GM06990 (cell line): Measurements from ENCODE around the gene CDH4.

Experiments
- DNase-seq: peaks from one replicate; pipeline ENCODE4 v3.0.0-alpha.2; 2011; ENCODE audit not compliant: insufficient read length; ENCODE audit errors: extremely low read depth
- H3K27me3 ChIP-seq: replicated peaks from 2 replicates; pipeline ENCODE4 v1.6.0; 2011; ENCODE audit warnings: low read length; ENCODE audit not compliant: control insufficient read depth, insufficient read depth
- H3K36me3 ChIP-seq: 2 replicates; pipeline ENCODE4 v1.5.1; 2011; ENCODE audit warnings: low read length; ENCODE audit not compliant: control insufficient read depth, insufficient read depth
- H3K4me3 ChIP-seq: replicated peaks from 2 replicates; pipeline ENCODE4 v1.5.1; 2011; ENCODE audit warnings: low read depth, mild to moderate bottlenecking, control low read depth, low read length
- TF ChIP-seq, protein P1 (sequence below): IDR thresholded peaks from 2 replicates; pipeline ENCODE4 v1.5.1; 2011; ENCODE audit warnings: low read length, control low read depth, mild to moderate bottlenecking, inconsistent platforms; ENCODE audit not compliant: insufficient read depth, poor library complexity, severe bottlenecking

Gene CDH4

DNA sequence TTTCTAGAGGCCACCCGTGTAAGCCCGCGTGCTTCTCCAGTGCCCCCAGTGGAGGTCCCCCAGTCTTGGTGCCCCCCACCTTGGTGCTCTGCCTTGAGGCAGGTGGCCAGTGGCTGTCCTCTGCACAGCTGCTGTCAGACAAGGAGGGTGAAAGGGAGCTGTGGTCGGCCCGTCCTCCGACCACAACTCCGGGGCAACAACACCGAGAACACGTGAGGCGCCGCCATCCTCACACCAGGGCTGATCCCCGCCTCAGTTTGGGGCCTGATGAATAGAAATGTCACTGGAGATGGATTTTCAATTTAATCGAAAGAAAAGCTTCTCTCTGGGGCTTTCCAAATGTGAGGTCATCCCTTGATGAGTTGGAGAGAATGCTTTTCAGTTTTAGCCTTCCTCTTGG is 304.6 kb downstream of the CDH4 start:
- no peak overlapping the region for H3K4me3 ChIP-seq
- DNase-seq: no peak
- TF ChIP-seq, protein P1, sequence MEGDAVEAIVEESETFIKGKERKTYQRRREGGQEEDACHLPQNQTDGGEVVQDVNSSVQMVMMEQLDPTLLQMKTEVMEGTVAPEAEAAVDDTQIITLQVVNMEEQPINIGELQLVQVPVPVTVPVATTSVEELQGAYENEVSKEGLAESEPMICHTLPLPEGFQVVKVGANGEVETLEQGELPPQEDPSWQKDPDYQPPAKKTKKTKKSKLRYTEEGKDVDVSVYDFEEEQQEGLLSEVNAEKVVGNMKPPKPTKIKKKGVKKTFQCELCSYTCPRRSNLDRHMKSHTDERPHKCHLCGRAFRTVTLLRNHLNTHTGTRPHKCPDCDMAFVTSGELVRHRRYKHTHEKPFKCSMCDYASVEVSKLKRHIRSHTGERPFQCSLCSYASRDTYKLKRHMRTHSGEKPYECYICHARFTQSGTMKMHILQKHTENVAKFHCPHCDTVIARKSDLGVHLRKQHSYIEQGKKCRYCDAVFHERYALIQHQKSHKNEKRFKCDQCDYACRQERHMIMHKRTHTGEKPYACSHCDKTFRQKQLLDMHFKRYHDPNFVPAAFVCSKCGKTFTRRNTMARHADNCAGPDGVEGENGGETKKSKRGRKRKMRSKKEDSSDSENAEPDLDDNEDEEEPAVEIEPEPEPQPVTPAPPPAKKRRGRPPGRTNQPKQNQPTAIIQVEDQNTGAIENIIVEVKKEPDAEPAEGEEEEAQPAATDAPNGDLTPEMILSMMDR: no peak
- no peaks in the 10 kb centered on the region for H3K27me3 ChIP-seq
- H3K36me3 ChIP-seq: no peaks in the 10 kb centered on the region

GRCh38 chr20:61557621-61558020 is 305.6 kb downstream of the CDH4 start:
- TF ChIP-seq, protein P1: no peak
- Histone ChIP-seq H3K27me3 (no peaks in the 10 kb centered on the region), H3K4me3 (no peak overlapping the region), H3K36me3 (no peaks in the 10 kb centered on the region)
- DNase-seq: no peak

GRCh38 chr20:61558726-61559125 is 306.7 kb downstream of the CDH4 start:
- TF ChIP-seq, protein P1: no peak
- no peak overlapping the region for H3K4me3 ChIP-seq
- DNase-seq: no peak
- no peaks in the 10 kb centered on the region for H3K27me3 ChIP-seq
- no peaks in the 10 kb centered on the region for H3K36me3 ChIP-seq

DNA sequence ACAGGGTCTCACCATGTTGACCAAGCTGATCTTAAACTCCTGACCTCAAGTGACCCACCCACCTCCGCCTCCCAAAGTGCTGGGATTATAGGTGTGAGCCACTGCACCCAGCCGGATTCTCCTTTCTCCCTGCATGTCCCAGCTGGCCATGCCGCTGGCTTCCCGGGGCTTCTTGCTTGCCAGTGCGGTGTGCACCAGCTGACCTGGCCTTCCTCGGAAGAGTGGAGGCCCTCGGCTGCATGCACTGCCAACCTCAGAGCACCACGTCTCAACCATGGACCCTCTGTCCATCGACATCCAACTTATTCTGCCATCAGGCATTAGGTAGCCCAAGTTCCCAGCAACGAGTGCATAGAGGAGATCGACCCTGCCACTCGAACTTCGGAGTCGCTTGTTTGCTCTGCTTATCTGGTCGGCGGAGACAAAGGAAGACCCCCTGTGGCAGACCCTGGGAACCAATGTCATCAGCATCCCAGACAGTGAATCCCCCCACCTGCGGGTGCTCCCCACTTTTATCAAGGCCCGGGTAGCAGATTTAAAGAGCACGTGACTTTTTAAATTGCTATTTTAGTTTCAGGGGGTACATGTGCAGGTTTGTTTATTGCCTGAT is 307.8 kb downstream of the CDH4 start:
- Histone ChIP-seq H3K36me3 (no peaks in the 10 kb centered on the region), H3K27me3 (no peaks in the 10 kb centered on the region), H3K4me3 (no peak overlapping the region)
- DNase-seq: no peak
- TF ChIP-seq, protein P1: no peak

DNA sequence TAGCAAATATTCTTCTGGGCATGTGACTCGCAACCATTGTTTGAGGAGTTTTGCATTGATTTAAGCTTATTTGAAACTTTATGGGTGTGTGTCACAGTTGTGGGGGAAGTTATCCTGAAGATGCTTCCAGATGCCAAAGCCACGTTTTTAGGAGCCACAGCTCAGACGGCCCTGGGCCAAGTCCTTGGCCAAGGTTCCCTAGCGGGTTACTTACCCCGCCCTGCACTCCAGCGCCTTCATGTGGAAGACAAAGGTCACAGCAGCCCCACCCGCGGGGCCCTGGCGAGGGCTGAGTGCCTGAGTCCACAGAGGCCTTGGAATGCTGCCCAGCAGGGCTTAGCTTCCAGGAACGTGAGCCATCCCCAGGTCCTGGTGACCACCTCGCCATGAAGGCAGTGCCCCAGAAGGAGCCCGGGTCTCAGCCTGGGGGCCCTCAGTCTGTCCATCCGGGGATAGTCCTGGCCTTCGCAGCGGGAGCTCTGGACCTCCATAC is 308.3 kb downstream of the CDH4 start:
- no peaks in the 10 kb centered on the region for H3K36me3 ChIP-seq
- no peak for DNase-seq

More for the DNA sequence above, 308.3 kb downstream of the CDH4 start:
- no peak overlapping the region for H3K4me3 ChIP-seq
- TF ChIP-seq, protein P1: no peak
- H3K27me3 ChIP-seq: no peaks in the 10 kb centered on the region
